ENCODE data around the gene EHMT2.

The EHMT2 gene

GRCh38 chr6:31837369-31838113 lies 60.0 kb downstream of the EHMT2 start:
- no peak overlapping the region for H4K91ac ChIP-seq (ENCODE audit: low read length)
- peak overlapping the region in 1 of 2 experiments; percentile 48 for H3K14ac ChIP-seq (ENCODE audit: low read length in 2 of 2)
- no peak overlapping the region for H2AFZ ChIP-seq (ENCODE audit: low read depth, low read length)
- peaks cover 9% of the 10 kb centered on the region for H3K79me1 ChIP-seq (replicated peaks; ENCODE audit: low read length, poor library complexity, severe bottlenecking)
- H2BK12ac ChIP-seq (ENCODE audit: low read length in 2 of 2): no peak overlapping the region
- no peak overlapping the region for H3K23ac ChIP-seq (ENCODE audit: low read length in 2 of 2)
- peak overlapping the region; percentile 98 for H3K9ac ChIP-seq (ENCODE audit: low read length)
- H4K8ac ChIP-seq (ENCODE audit: low read length): no peak overlapping the region
- H3K4me3 ChIP-seq (ENCODE audit: insufficient read depth in 1 of 2, low read depth in 1 of 2, low read length in 2 of 2): peak overlapping the region; percentile 30 to 100
- peaks cover 51% of the 10 kb centered on the region in 2 experiments for H3K36me3 ChIP-seq (ENCODE audit: control insufficient read depth in 1 of 2, insufficient read depth in 2 of 2, low read depth in 1 of 2, low read length in 2 of 2)
- peak overlapping the region; percentile 98 for H3K4me2 ChIP-seq (ENCODE audit: low read length, poor library complexity, severe bottlenecking)
- H3K9me3 ChIP-seq (ENCODE audit: control insufficient read depth, low read length): no peaks in the 10 kb centered on the region
- peaks cover 18% of the 10 kb centered on the region for H3K4me1 ChIP-seq (ENCODE audit: control insufficient read depth, insufficient read depth, low read depth, low read length)
- H3K4ac ChIP-seq (ENCODE audit: low read depth in 1 of 2, low read length in 2 of 2): no peak overlapping the region
- H2AK5ac ChIP-seq (ENCODE audit: low read length, severe bottlenecking): no peak overlapping the region
- no peak overlapping the region for H2BK15ac ChIP-seq (ENCODE audit: low read depth, poor library complexity, severe bottlenecking)
- H3K18ac ChIP-seq (ENCODE audit: low read depth in 1 of 2, low read length in 2 of 2): no peak overlapping the region
- H3K27ac ChIP-seq (ENCODE audit: low read length, poor library complexity, severe bottlenecking): no peak overlapping the region
- no peaks in the 10 kb centered on the region for H3K27me3 ChIP-seq (ENCODE audit: control insufficient read depth in 1 of 2, insufficient read depth in 1 of 2, low read length in 2 of 2)
- DNase-seq: no peak
- no CpG with 5 or more reads among the region's 1 CpG for WGBS
- H2BK5ac ChIP-seq (ENCODE audit: low read depth, low read length, poor library complexity, severe bottlenecking): no peak overlapping the region
- H2BK120ac ChIP-seq (ENCODE audit: low read depth, low read length): no peak overlapping the region

GRCh38 chr6:31836474-31837368 lies 60.8 kb downstream of the EHMT2 start:
- WGBS: 13% methylated on average over 10 of the region's 12 CpGs

GRCh38 chr6:31836047-31836473 lies 61.4 kb downstream of the EHMT2 start:
- peaks cover 37 to 50% of the 10 kb centered on the region in 2 experiments for H3K36me3 ChIP-seq (ENCODE audit: control insufficient read depth in 1 of 2, insufficient read depth in 2 of 2, low read depth in 1 of 2, low read length in 2 of 2)
- peak overlapping the region; percentile 98 for H3K4me2 ChIP-seq (ENCODE audit: low read length, poor library complexity, severe bottlenecking)
- H3K27ac ChIP-seq (ENCODE audit: low read length, poor library complexity, severe bottlenecking): peak overlapping the region; percentile 30
- H2BK120ac ChIP-seq (ENCODE audit: low read depth, low read length): no peak overlapping the region
- H2BK15ac ChIP-seq (ENCODE audit: low read depth, poor library complexity, severe bottlenecking): no peak overlapping the region
- no peak overlapping the region for H2BK12ac ChIP-seq (ENCODE audit: low read length in 2 of 2)
- H4K8ac ChIP-seq (ENCODE audit: low read length): no peak overlapping the region
- H2AFZ ChIP-seq (ENCODE audit: low read depth, low read length): no peak overlapping the region
- no peaks in the 10 kb centered on the region for H3K27me3 ChIP-seq (ENCODE audit: control insufficient read depth in 1 of 2, insufficient read depth in 1 of 2, low read length in 2 of 2)
- peak overlapping the region in 1 of 2 experiments; percentile 14 for H3K23ac ChIP-seq (ENCODE audit: low read length in 2 of 2)
- H4K91ac ChIP-seq (ENCODE audit: low read length): peak overlapping the region; percentile 29
- H3K4me3 ChIP-seq (ENCODE audit: insufficient read depth in 1 of 2, low read depth in 1 of 2, low read length in 2 of 2): peak overlapping the region; percentile 51 to 100
- under 1% methylated on average over 14 of the region's 14 CpGs for WGBS
- H3K18ac ChIP-seq (ENCODE audit: low read depth in 1 of 2, low read length in 2 of 2): peak overlapping the region in 1 of 2 experiments; percentile 21
- H3K4ac ChIP-seq (ENCODE audit: low read depth in 1 of 2, low read length in 2 of 2): peak overlapping the region in 1 of 2 experiments; percentile 58
- H2BK5ac ChIP-seq (ENCODE audit: low read depth, low read length, poor library complexity, severe bottlenecking): no peak overlapping the region
- peak overlapping the region; percentile 98 for H3K9ac ChIP-seq (ENCODE audit: low read length)
- peak overlapping the region in 1 of 2 experiments; percentile 86 for H3K14ac ChIP-seq (ENCODE audit: low read length in 2 of 2)
- peaks cover 22% of the 10 kb centered on the region for H3K4me1 ChIP-seq (ENCODE audit: control insufficient read depth, insufficient read depth, low read depth, low read length)
- no peak overlapping the region for H2AK5ac ChIP-seq (ENCODE audit: low read length, severe bottlenecking)
- H3K9me3 ChIP-seq (ENCODE audit: control insufficient read depth, low read length): no peaks in the 10 kb centered on the region
- peaks cover 11% of the 10 kb centered on the region for H3K79me1 ChIP-seq (replicated peaks; ENCODE audit: low read length, poor library complexity, severe bottlenecking)
- no peak for DNase-seq

More at GRCh38 chr6:31836474-31837368, 60.8 kb downstream of the EHMT2 start:
- Histone ChIP-seq H3K79me1 (replicated peaks; ENCODE audit: low read length, poor library complexity, severe bottlenecking) (peaks cover 9% of the 10 kb centered on the region), H2BK5ac (ENCODE audit: low read depth, low read length, poor library complexity, severe bottlenecking) (no peak overlapping the region), H3K4me3 (ENCODE audit: insufficient read depth in 1 of 2, low read depth in 1 of 2, low read length in 2 of 2) (peak overlapping the region; percentile 51 to 100), H3K14ac (ENCODE audit: low read length in 2 of 2) (peak overlapping the region in 1 of 2 experiments; percentile 48), H3K4me1 (ENCODE audit: control insufficient read depth, insufficient read depth, low read depth, low read length) (peaks cover 18% of the 10 kb centered on the region), H4K91ac (ENCODE audit: low read length) (no peak overlapping the region), H4K8ac (ENCODE audit: low read length) (no peak overlapping the region), H3K27ac (ENCODE audit: low read length, poor library complexity, severe bottlenecking) (peak overlapping the region; percentile 30), H3K23ac (ENCODE audit: low read length in 2 of 2) (no peak overlapping the region), H2AK5ac (ENCODE audit: low read length, severe bottlenecking) (no peak overlapping the region), H3K9ac (ENCODE audit: low read length) (peak overlapping the region; percentile 98), H3K9me3 (ENCODE audit: control insufficient read depth, low read length) (no peaks in the 10 kb centered on the region), H2AFZ (ENCODE audit: low read depth, low read length) (no peak overlapping the region), H3K27me3 (ENCODE audit: control insufficient read depth in 1 of 2, insufficient read depth in 1 of 2, low read length in 2 of 2) (no peaks in the 10 kb centered on the region), H3K4me2 (ENCODE audit: low read length, poor library complexity, severe bottlenecking) (peak overlapping the region; percentile 98), H3K4ac (ENCODE audit: low read depth in 1 of 2, low read length in 2 of 2) (no peak overlapping the region), H2BK120ac (ENCODE audit: low read depth, low read length) (no peak overlapping the region), H2BK15ac (ENCODE audit: low read depth, poor library complexity, severe bottlenecking) (no peak overlapping the region), H3K36me3 (ENCODE audit: control insufficient read depth in 1 of 2, insufficient read depth in 2 of 2, low read depth in 1 of 2, low read length in 2 of 2) (peaks cover 44 to 51% of the 10 kb centered on the region in 2 experiments), H3K18ac (ENCODE audit: low read depth in 1 of 2, low read length in 2 of 2) (peak overlapping the region in 1 of 2 experiments; percentile 11), H2BK12ac (ENCODE audit: low read length in 2 of 2) (no peak overlapping the region)
- DNase-seq: peak; percentile 68

Data from mesenchymal stem cell (in vitro differentiated cells and primary cell).